Fibroblast of peridontal ligament (primary cell): Measurements from ENCODE around the gene HCLS1.
"Not testable (repeated sequence)": the region's sequence is repeated elsewhere in the genome, so short reads cannot be mapped to it uniquely, and the experiment has no call there.

Experiments
- DNase-seq: peaks from one replicate; pipeline ENCODE4 v3.0.0-alpha.2; 2010; ENCODE audit errors: extremely low read depth

Gene HCLS1

DNA sequence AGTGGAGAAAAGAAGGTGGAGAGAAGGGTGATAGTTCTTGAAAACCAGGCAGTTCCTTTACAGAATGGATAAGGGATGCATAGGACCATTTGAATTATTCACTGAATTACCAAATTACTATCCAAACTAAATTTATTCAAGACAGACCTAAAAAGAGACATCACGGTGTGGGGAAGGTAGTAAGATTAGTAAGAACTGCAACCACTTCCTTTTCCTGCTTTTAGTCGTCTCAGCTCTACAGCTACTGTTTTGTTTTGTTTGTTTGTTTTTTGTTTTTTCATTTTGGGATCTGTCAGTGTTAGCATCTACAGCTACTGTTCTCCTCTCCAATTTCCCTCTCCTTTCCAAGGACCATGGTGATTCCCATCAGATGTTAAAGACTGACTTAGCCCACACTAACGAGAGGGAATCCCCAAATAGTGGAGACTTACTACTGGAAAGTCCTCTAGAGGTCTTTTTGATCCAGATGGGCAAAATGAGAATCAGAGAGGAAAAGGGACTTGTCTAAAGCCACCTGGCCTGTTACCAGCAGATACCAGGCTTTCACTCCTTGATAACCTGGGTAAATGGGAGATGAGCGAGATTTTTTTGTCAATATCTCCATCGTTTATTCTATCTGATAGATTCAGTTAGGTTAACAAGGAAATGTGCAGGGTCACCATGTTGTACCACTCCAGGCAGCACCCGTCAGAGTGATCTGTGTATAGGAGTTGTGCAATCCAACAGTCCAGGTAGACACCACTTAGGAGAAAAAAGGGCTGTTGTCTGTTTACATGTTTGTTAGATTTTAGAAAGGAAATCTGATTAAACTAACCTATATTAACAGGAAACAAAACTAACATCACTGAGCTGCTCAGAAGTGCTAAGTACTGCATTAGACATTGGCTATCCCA lies 6.0 kb downstream of the HCLS1 start:
- no peak for DNase-seq

- DNase-seq = peak; percentile 18
These were observed 9.0 kb downstream of the HCLS1 start for GRCh38 chr3:121651684-121652083.

DNA sequence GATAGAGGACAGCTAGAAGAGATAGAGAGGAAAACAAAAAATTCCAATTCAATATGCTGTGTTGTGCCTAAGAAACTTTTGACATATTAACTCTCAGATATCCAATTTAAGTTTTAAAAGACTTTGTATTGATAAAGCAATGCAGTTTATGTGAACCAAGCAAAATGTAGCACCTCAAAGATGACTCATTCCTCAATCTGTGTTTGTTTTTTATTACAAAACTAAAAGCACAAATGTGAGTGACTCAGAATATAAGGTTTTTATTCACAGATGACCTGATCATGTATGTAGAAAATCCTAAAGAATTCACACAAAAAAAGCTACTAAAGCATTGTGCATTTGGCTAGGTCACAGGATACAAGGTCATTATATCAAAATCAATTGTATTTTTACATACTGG lies 11.1 kb downstream of the HCLS1 start:
- no peak for DNase-seq

GRCh38 chr3:121648219-121648958 lies 12.3 kb downstream of the HCLS1 start:
- no peak for DNase-seq

- no peak for DNase-seq
These were observed 15.6 kb downstream of the HCLS1 start for GRCh38 chr3:121645054-121645453.

DNA sequence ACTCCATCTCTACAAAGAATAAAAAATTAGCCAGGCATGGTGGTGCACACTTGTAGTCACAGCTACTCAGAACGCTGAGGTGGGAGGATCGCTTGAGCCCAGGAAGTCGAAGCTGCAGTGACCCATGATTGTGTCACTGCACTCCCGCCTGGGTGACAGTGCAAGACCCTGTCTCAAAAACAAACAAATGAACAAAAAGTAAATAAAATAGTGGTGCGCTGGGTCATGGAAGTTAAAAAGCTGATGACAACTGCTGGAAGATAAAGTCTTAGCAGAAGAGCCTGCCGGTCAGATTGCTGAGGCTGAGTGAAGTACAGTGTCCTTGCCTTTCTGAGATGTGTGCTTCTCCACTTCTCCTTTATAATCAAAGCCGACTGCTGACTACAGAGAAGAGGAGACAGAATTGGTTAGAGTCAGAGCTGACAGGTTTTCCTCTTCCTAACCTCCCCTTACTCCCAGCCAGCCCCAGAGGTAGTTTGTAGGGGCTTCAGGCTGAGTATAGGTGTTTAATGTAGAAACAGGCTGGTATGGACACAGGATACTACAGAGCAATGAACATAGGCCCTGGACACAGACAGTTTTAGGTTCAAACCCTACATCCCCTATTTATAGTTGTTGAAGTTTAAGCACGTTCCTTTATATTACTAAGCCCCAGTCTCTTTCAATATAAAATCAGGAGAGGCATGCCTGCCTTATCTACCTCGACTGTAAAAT lies 17.9 kb downstream of the HCLS1 start:
- no peak for DNase-seq

- DNase-seq = no peak
These were observed 19.6 kb downstream of the HCLS1 start for GRCh38 chr3:121641127-121641526.

DNA sequence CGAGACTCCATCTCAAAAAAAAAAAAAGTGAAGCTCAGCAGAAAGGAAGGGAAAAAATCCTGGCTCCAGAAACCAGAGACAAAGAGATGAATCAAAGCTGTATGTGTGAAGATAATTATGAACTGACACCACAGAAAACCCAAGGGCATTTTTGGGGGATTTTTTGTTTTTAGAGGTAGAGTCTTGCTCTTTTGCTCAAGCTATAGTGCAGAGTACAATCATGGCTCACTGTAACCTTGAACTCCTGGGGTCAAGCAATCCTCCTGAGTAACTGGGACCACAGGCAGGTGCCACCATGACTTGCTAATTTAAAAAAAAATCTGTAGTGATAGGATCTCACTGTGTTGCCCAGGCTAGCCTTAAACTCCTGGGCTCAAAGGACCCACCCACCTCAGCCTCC lies 22.8 kb downstream of the HCLS1 start:
- DNase-seq = no peak

DNA sequence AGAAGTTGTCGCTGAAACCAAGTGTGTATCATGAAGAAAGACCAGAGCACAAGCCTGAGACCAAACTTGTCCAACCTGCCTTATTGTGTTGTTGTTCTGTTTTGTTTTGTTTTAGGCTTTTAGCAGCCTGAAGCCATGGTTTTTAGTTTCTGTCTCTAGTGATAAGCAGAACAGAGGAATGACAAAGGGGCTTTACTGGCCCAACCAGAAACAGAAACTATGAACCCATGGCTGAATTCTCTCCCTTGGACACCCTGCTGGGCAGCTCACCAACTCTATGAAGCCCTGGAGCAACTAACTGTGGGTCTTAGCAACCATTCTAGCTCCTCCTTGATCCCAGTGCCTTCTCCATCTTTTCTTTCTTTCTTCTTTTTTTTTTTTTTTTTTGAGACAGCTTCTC lies 30.3 kb downstream of the HCLS1 start:
- DNase-seq = no peak

GRCh38 chr3:121629601-121630000 lies 31.1 kb downstream of the HCLS1 start:
- DNase-seq = no peak

GRCh38 chr3:121627622-121628021 lies 33.1 kb downstream of the HCLS1 start:
- no peak for DNase-seq

DNA sequence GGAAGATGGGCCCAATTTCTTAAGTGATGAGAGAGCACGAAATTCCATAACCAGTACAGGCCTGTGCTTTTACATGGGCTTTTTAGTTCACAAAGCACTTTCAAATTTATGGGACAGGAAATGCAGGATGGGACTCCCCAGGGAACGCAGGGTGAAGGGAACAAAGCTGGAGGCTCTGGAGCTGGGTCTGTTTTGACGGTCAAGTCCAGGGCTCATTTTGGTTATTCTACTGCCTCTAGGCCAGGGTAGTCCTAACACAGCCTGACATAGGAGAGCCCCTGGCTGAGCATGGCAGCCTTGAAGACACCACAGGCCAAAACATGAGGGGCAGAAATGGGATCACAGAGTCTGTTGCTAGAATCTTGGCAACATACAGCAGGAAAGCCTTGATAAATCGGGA lies 33.5 kb downstream of the HCLS1 start:
- DNase-seq = no peak

GRCh38 chr3:121626495-121626894 lies 34.2 kb downstream of the HCLS1 start:
- no peak for DNase-seq

DNA sequence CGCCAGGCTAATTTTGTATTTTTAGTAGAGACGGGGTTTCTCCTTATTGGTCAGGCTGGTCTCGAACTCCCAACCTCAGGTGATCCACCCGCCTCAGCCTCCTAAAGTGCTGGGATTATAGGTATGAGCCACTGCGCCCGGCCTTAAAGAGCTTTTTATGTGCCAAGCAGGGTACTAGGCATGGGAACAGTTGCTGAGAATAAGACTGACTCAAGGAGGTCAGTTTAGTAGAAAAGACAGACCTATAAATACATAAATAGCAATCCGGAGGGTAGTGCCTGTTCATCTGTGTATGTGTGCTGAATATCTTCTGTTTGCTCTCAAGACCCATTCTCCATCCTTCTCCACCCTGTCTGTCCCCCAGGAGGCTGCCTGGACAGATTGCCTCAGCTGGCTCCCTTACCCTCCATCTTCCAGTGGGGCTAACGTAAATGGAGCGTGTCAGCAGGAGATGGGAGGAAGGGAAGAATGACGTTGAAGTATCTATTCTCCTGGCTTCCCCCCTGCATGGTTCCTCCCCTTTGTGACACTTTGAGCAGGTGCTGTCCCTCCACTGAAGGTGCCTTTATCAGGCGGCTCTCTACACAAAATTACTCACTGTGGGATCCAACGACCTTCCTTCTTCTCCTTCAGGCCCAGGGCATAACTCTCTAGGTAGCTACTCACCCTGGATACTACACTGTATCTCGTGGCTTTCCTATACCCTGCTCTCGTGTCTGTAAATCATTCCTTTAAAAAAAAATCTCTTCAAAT lies 36.4 kb downstream of the HCLS1 start:
- no peak for DNase-seq

- DNase-seq = no peak
These were observed 39.2 kb downstream of the HCLS1 start for GRCh38 chr3:121621491-121621890.

- peak; percentile 20 for DNase-seq
These were observed 41.0 kb downstream of the HCLS1 start for GRCh38 chr3:121619691-121620090.

- DNase-seq = no peak
These were observed 54.6 kb downstream of the HCLS1 start for GRCh38 chr3:121606106-121606505.

DNA sequence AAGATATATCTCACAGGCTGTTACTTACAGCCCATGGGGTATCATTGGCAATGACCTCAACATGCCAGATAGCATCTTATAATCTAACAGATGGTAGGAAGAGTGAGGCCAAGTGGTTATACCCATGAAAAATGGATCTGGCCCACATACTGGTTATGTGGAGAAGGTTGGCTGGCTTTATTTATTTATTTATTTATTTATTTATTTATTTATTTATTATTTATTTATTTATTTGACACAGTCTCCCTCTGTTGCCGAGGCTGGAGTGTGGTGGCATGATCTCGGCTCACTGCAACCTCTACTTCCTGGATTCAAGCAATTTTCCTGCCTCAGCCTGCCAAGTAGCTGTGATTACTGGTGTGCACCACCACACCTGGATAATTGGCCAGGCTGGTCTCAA lies 55.9 kb downstream of the HCLS1 start:
- DNase-seq = no peak

DNA sequence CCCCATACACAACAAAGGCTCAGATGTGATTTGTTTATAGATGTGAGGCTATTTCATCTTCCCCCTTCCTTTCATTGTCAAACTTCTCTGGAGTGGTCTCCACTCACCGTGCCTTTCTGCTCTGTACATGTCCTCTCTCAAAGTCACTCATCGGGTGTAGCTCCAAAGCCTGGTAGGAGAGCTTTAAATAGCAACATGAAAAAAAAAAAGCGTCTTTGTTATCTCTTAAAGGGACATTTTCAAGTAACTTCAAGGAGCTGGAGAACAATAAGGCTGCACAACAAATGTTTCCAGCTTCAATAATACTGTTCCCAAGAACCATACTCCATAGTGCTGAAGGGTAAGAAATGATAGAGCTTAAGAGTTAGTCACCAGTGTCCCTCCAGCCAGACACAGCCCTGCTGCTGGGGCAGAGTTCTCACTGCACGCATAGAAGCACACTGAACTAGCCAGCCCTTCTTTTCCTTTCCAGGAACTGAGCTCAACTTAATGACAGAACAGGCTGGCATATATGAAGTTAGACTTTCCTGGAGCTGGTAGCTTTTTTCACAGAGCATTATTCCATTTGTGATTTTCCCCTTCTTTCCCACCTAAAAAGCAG lies 59.4 kb downstream of the HCLS1 start:
- no peak for DNase-seq

DNA sequence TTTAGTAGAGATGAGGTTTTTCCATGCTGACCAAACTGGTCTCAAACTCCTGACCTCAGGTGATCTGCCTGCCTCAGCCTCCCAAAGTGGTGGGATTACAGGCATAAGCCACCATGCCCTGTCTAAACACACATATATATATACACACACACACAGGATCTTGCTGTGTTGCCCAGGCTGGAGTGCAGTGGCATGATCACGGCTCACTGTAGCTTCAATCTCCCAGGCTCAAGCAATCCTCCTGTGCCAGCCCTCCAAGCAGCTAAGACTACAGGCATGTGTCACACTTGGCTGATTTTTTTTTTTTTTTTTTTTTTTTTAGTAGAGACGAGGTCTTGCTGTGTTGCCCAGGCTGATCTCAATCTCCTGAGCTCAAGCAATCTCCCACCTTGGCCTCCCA lies 60.8 kb downstream of the HCLS1 start:
- not testable (repeated sequence) for DNase-seq

DNA sequence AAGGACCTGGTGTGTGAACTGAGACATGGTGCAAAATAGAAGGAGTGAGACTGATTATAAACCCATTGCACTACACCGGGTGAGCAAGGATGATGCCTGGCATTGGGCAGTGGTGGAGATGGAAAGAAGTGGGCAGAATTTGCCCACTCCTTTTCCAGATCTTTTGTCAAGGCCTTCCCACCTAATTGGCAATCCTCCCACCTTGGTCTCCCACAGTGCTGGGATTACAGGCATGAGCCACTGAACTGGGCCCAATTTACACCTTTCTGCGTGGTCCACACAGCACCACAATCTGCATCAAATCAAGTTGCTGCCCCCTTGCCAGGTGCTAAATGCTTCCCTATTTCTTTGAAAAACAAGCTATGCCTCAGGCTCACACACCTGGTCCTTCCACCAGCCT lies 62.1 kb downstream of the HCLS1 start:
- DNase-seq = no peak
